NCI-H460 (cell line): ENCODE data around the gene KLF12. TPM values are rescaled to one million over a fixed set of nuclear protein-coding genes. Genes with fewer than 3 reads are reported as not detected.

Source experiments
- DNase-seq: peaks from one replicate; pipeline ENCODE4 v3.0.0-alpha.2; 2016; ENCODE audit warnings: low read depth; ENCODE audit errors: extremely low read depth
- total RNA-seq: library from RNA; depleted of rRNA; stranded (reverse); fragments of >200 nt; shearing (Covaris generic); gene quantifications from 2 replicates; pipeline ENCODE4 v1.2.3, GENCODE V29; 2014

Gene KLF12
- total RNA-seq, 1 experiment from 2014 or later = 1.4 TPM

GRCh38 chr13:74135326-74136083 lies 1.3 kb upstream of the KLF12 start:
- DNase-seq = no peak

- no peak for DNase-seq
Measured at GRCh38 chr13:74134777-74135325, 647 bp upstream of the KLF12 start.

GRCh38 chr13:74133657-74134201 lies 475 bp downstream of the KLF12 start:
- DNase-seq = no peak

- no peak for DNase-seq
Measured at GRCh38 chr13:74132776-74133656, 1.2 kb downstream of the KLF12 start.

GRCh38 chr13:74132152-74132775 lies 1.9 kb downstream of the KLF12 start:
- no peak for DNase-seq

- no peak for DNase-seq
Measured at GRCh38 chr13:74131227-74131626, 3.0 kb downstream of the KLF12 start.

- DNase-seq = no peak
Measured at GRCh38 chr13:74129500-74130191, 4.6 kb downstream of the KLF12 start.

GRCh38 chr13:74128156-74128767 lies 5.9 kb downstream of the KLF12 start:
- DNase-seq = no peak

- no peak for DNase-seq
Measured at GRCh38 chr13:74118328-74118727, 15.9 kb downstream of the KLF12 start.

GRCh38 chr13:74117207-74117705 lies 16.9 kb downstream of the KLF12 start:
- no peak for DNase-seq

- DNase-seq = no peak
Measured at GRCh38 chr13:74115133-74115532, 19.1 kb downstream of the KLF12 start.

GRCh38 chr13:74114641-74115040 lies 19.6 kb downstream of the KLF12 start:
- no peak for DNase-seq

GRCh38 chr13:74114202-74114601 lies 20.0 kb downstream of the KLF12 start:
- no peak for DNase-seq

- DNase-seq = no peak
Measured at GRCh38 chr13:74111901-74112824, 22.0 kb downstream of the KLF12 start.

- DNase-seq = no peak
Measured at GRCh38 chr13:74111399-74111798, 22.8 kb downstream of the KLF12 start.

GRCh38 chr13:74110053-74110452 lies 24.2 kb downstream of the KLF12 start:
- DNase-seq = no peak

- no peak for DNase-seq
Measured at GRCh38 chr13:74107598-74107997, 26.6 kb downstream of the KLF12 start.

GRCh38 chr13:74105871-74106270 lies 28.3 kb downstream of the KLF12 start:
- no peak for DNase-seq
